GM10847 (cell line): ENCODE data around the gene ADGRG6.

Source experiments
- POLR2A ChIP-seq: IDR thresholded peaks from 2 replicates; pipeline ENCODE4 v1.6.1; 2011; ENCODE audit not compliant: insufficient read length; ENCODE audit errors: extremely low read depth

The ADGRG6 gene

DNA sequence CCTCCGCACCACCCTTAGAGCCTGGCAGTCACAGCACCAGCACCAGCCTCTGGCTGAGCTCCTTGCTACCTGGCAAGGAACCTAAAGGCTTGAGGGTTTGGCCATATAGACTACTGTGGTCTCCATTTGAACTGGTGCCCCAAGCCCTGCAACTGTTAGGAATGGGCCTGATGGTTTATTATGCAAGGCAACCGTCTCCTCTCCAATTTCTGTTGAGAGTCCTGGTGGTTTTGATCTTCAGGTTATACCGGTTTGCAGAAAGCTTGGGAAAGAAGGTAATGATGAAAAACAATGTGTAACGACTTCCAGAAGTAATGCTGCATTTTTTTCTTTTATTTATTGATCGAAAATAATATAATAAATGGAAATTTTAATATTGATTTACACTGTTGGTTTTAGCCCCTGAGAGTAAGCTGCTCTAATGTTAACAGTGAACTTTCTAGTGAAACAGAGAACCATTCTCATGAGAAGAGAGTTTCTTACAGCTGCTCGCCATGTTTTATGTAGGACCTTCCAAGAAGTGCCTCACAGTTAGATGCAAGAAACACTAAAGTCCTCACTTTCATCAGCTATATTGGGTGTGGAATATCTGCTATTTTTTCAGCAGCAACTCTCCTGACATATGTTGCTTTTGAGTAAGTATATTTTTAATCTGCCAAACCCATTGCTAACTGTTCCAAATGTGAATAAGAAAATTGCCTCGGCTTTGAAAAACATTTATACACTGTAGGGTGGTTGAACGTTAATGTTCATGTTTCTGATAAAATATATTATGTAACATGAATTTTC is 112.8 kb downstream of the ADGRG6 start:
- TF ChIP-seq POLR2A = no peak

GRCh38 chr6:142416179-142416578 is 114.4 kb downstream of the ADGRG6 start:
- no peak for TF ChIP-seq POLR2A

GRCh38 chr6:142416686-142417085 is 114.9 kb downstream of the ADGRG6 start:
- no peak for TF ChIP-seq POLR2A

DNA sequence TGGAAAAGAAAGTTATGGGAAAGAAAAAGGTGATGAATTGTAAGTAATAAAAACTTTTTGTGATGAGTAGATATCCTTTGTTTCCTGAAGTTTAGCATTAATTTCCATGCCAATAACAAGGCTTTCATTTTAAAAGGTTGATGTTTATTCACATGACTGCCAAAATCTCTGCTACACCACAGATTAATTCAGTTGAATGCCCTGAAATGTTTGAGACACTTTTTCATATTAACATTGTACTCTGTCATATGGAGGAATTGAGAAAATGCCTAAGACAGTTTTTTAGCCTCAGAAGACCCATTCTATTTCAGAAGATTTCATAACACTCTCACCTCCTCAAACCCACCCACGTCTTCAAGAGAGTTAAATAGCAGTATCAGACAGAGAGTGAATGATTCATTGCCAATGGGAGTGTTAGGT is 115.5 kb downstream of the ADGRG6 start:
- no peak for TF ChIP-seq POLR2A

- TF ChIP-seq POLR2A = no peak
Measured at GRCh38 chr6:142419071-142419470, 117.3 kb downstream of the ADGRG6 start.

GRCh38 chr6:142420802-142421201 is 119.0 kb downstream of the ADGRG6 start:
- no peak for TF ChIP-seq POLR2A

GRCh38 chr6:142421285-142422117 is 119.7 kb downstream of the ADGRG6 start:
- no peak for TF ChIP-seq POLR2A

DNA sequence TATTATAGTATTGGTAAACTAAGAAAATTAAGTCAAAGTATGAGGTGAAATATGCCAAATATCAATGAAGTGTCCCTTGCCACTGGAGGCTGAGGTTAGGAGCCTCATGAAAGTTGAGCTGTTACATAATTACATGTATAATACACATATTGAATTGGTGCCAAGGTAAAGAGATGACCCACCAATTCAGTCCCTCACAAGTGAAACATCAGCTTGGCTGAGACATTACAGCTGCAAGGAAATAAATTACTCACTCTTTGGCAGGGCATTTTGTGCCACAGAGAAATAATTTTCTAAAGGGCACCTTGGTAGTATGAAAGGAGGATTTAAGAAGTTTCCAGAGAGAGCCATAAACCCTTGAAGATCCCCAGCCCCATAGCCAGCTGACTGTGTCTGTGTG is 127.4 kb downstream of the ADGRG6 start:
- no peak for TF ChIP-seq POLR2A

DNA sequence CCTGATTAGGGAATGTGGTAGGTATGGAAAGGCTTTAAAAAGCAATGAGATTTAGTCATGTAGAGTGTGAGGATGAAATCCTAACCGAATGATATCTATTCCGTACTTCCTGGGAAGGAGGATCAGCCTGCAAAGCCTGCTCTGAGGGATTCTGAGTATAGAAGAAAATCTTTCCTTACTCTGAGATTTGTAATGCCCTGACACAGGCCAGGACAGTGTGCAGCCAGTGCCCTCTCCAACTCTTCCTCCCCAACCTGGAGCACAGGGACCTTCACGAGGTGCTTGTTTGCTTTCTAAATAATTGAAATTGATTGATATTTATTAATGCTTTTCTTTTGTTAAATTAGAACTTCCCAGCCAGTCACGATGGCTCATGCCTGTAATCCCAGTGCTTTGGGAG is 131.6 kb downstream of the ADGRG6 start:
- no peak for TF ChIP-seq POLR2A

- no peak for TF ChIP-seq POLR2A
Measured at GRCh38 chr6:142438898-142439297, 137.1 kb downstream of the ADGRG6 start.

DNA sequence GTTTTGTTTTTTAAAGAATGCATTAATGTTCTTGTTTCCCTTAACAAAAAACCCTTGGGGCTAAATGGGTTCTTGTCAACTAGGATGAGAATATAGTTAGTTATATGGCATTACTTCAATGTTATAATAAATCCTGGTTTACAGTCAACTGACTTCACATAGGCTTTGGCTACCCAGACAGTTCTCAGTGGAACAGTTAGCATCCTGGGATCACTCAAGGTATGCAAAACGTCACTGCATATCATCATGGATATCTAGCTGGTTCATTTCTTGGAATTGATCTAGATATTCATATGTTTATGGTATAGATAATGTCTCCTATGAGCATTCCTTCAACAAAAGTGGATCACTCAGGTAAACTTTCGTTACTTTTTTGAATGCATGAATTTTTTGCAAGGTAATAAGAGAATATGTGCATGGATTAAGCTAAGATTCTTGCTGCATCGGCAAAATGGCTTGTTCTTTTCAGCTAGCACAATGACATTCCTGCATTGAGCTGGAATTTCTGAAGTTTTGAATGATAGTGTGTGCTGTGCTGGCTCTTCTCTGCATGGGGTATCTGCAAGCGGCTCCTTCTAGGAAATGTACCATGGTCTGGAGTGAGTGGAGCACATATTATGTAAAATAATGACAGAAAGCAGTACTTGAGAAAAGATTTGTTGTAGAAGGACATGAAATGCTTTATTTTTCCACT is 138.9 kb downstream of the ADGRG6 start:
- TF ChIP-seq POLR2A = no peak

DNA sequence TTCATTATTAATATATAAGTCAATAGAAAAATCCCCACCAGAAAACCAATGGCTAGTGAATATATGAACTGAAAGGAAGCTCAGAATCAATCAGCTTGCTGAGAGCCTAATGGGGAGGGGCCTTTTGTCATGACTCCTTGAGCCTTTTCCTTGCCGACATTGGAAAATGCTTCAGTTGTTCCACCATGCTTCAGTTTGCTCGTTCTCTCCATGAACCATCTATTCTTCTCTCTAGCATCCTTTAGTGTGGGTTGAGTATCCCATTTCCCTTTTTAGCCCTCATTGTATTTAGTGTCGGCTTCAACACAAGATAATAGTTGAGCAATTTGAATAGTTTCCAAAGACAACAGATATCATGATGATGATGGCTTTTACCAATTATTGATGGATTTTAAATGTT is 139.9 kb downstream of the ADGRG6 start:
- no peak for TF ChIP-seq POLR2A

GRCh38 chr6:142443102-142443501 is 141.3 kb downstream of the ADGRG6 start:
- no peak for TF ChIP-seq POLR2A

DNA sequence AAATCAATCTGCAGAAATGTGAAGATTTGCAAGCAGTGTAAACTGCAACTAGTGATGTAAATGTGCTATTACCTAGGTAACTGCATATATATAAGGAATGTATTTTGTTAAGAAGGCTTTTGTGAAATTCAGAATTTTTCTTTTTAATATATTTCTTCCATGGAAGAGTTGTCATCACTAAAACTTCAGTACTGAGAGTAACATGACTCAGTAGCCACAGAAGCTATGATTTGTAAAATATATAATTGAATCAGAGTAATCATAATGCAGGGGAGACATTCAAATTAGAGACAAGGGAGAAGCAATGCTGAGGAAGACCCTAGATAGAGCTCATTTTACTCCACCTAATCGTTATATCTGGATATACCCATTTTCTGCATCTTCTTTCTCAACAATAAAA is 141.7 kb downstream of the ADGRG6 start:
- TF ChIP-seq POLR2A = no peak

GRCh38 chr6:142444376-142444775 is 142.6 kb downstream of the ADGRG6 start:
- no peak for TF ChIP-seq POLR2A

- TF ChIP-seq POLR2A = no peak
Measured at GRCh38 chr6:142444881-142445301, 143.1 kb downstream of the ADGRG6 start.
